Endothelial cell of umbilical vein (primary cell): ENCODE results near the gene BMP8A. TPM values are rescaled to one million over a fixed set of nuclear protein-coding genes. Genes with fewer than 3 reads are reported as not detected.

Experiments used
- BruUV-seq: library from RNA; stranded (reverse); fragments of 400-500 nt; replicated peaks from 2 replicates; lab custom pipeline; 2021; lab: Mats Ljungman, UMichigan
- CTCF ChIA-PET: fragments of 300-600, 350-600 bp; sonication (Branson Sonifier 250); formaldehyde crosslinking; loops from one replicate; lab custom pipeline; 2021; ENCODE audit warnings: antibody characterized with exemption, inconsistent platforms; lab: Charles Lee
- POLR2A ChIA-PET: fragments of 300-600, 350-600 bp; sonication (Branson Sonifier 250); formaldehyde crosslinking; loops from one replicate; lab custom pipeline; 2021; ENCODE audit warnings: antibody characterized with exemption, inconsistent platforms; lab: Charles Lee
- DNase-seq: peaks from one replicate; pipeline ENCODE4 v3.0.0-alpha.2; 2011; ENCODE audit warnings: low read depth, low spot score
- FAIRE-seq: peaks from 2 replicates; lab custom pipeline; 2011; peaks lifted over from hg19 to GRCh38; lab: Jason Lieb, UNC
- H2AFZ ChIP-seq: 2 replicates; pipeline ENCODE4 v1.6.0; 2012; ENCODE audit warnings: low read depth, low read length, control low read depth, inconsistent platforms
- H3K27ac ChIP-seq: 2 replicates; pipeline ENCODE4 v1.5.1; 2011; ENCODE audit warnings: low read depth, mild to moderate bottlenecking, control low read depth, low read length, moderate library complexity; ENCODE audit not compliant: insufficient read depth
- H3K27me3 ChIP-seq, 2 experiments: 2 replicates each; pipeline versions ENCODE4 v1.6.0 to v1.6.1; 2011; ENCODE audit warnings: low read length in 2 of 2, mixed read lengths in 1 of 2; ENCODE audit not compliant: control insufficient read depth in 2 of 2, insufficient read depth in 2 of 2
- H3K36me3 ChIP-seq, 2 experiments: 2 replicates in 1 of 2; 3 replicates in 1 of 2; pipeline ENCODE4 v1.5.1; 2011; ENCODE audit warnings: low read length in 2 of 2, mild to moderate bottlenecking in 1 of 2, moderate library complexity in 1 of 2; ENCODE audit not compliant: control insufficient read depth in 2 of 2, insufficient read depth in 2 of 2; ENCODE audit errors: extremely low read depth in 1 of 2
- H3K4me1 ChIP-seq: 3 replicates; pipeline ENCODE4 v1.5.1; 2011; ENCODE audit warnings: mild to moderate bottlenecking, low read length; ENCODE audit not compliant: control insufficient read depth, insufficient read depth; ENCODE audit errors: extremely low read depth
- H3K4me2 ChIP-seq: 2 replicates; pipeline ENCODE4 v1.6.1; 2011; ENCODE audit warnings: low read length, control low read depth, mixed read lengths; ENCODE audit not compliant: insufficient read depth
- H3K4me3 ChIP-seq, 3 experiments: fragments of 200-600 bp in 1 of 3; sonication (generic), shearing (Covaris generic) in 1 of 3; replicated peaks in 1 of 3; 2 replicates each; pipeline ENCODE4 v1.5.1; 2011 to 2016; ENCODE audit warnings: control low read depth in 3 of 3, low read length in 3 of 3, mild to moderate bottlenecking in 2 of 3, inconsistent platforms in 1 of 3, low read depth in 1 of 3, moderate library complexity in 1 of 3; ENCODE audit not compliant: insufficient read depth in 1 of 3
- H3K79me2 ChIP-seq: 2 replicates; pipeline ENCODE4 v1.6.0; 2012; ENCODE audit warnings: low read length, inconsistent platforms; ENCODE audit not compliant: control insufficient read depth, insufficient read depth
- H3K9ac ChIP-seq: replicated peaks from 2 replicates; pipeline ENCODE3; 2011; ENCODE audit warnings: low read length, control low read depth; ENCODE audit not compliant: insufficient read depth; ENCODE audit errors: extremely low read depth
- H3K9me1 ChIP-seq: replicated peaks from 3 replicates; pipeline ENCODE4 v1.6.0; 2011; ENCODE audit warnings: mild to moderate bottlenecking, low read length; ENCODE audit not compliant: control insufficient read depth, insufficient read depth; ENCODE audit errors: extremely low read depth
- H3K9me3 ChIP-seq: replicated peaks from 2 replicates; pipeline ENCODE4 v1.5.1; 2012; ENCODE audit warnings: low read length, inconsistent platforms; ENCODE audit not compliant: control insufficient read depth, insufficient read depth
- H4K20me1 ChIP-seq: replicated peaks from 2 replicates; pipeline ENCODE3; 2011; ENCODE audit warnings: mild to moderate bottlenecking, low read length; ENCODE audit not compliant: control insufficient read depth, insufficient read depth; ENCODE audit errors: extremely low read depth
- CTCF ChIP-seq, 2 donors: IDR thresholded peaks; 1 replicate in 1 of 2; 2 replicates in 1 of 2; pipeline ENCODE4 v1.5.1; 2011; ENCODE audit warnings: low read length in 2 of 2, mild to moderate bottlenecking in 2 of 2, moderate library complexity in 2 of 2, control low read depth in 1 of 2, inconsistent platforms in 1 of 2, low read depth in 1 of 2; ENCODE audit not compliant: insufficient read depth in 1 of 2; ENCODE audit errors: extremely low read depth in 1 of 2
- EZH2 ChIP-seq: IDR thresholded peaks from 2 replicates; pipeline ENCODE4 v1.6.1; 2012; ENCODE audit warnings: borderline replicate concordance, low read depth, mild to moderate bottlenecking, moderate library complexity, low read length, inconsistent platforms; ENCODE audit not compliant: severe bottlenecking
- FOS ChIP-seq: IDR thresholded peaks from 2 replicates; pipeline ENCODE4 v1.6.1; 2011; ENCODE audit warnings: mild to moderate bottlenecking, low read length, moderate library complexity, borderline replicate concordance; ENCODE audit not compliant: insufficient read depth
- GATA2 ChIP-seq: IDR thresholded peaks from 2 replicates; pipeline ENCODE4 v1.7.0; 2011; ENCODE audit warnings: low read depth, mild to moderate bottlenecking, moderate library complexity, mixed read lengths, low read length; ENCODE audit not compliant: insufficient read length, insufficient read depth
- JUN ChIP-seq: IDR thresholded peaks from 2 replicates; pipeline ENCODE4 v1.6.1; 2011; ENCODE audit warnings: borderline replicate concordance, low read depth; ENCODE audit not compliant: insufficient read length, insufficient read depth
- MAX ChIP-seq: IDR thresholded peaks from 2 replicates; pipeline ENCODE4 v1.6.1; 2011; ENCODE audit not compliant: insufficient read depth, insufficient read length
- MYC ChIP-seq: IDR thresholded peaks from one replicate; pipeline ENCODE4 v1.6.1; 2011; ENCODE audit warnings: mild to moderate bottlenecking, low read depth, low read length
- POLR2A ChIP-seq: IDR thresholded peaks from 2 replicates; pipeline ENCODE4 v1.6.1; 2012; ENCODE audit warnings: low read depth, mild to moderate bottlenecking, control low read depth, low read length
- POLR2AphosphoS5 ChIP-seq: IDR thresholded peaks from 2 replicates; pipeline ENCODE4 v1.6.1; 2012; ENCODE audit warnings: low read depth, mild to moderate bottlenecking, control low read depth, low read length, moderate library complexity; ENCODE audit not compliant: insufficient read depth
- dilution Hi-C: fragments of 300-500 bp; cut with MboI; formaldehyde crosslinking; loops from one replicate; pipeline ENCODE4 v1.15.0; 2019; ENCODE audit warnings: low sequenced_read_pairs; ENCODE audit not compliant: extremely low pct_ligation_motif_present
- intact Hi-C: fragments of 100-400 bp; cut with micrococcal nuclease; formaldehyde crosslinking; loops from one replicate; pipeline ENCODE4 v1.10.0; 2022
- polyA plus RNA-seq, 4 experiments: library from polyadenylated mRNA; depleted of rRNA in 3 of 4; stranded (reverse) in 3 of 4; unstranded in 1 of 4; fragments of >200 nt; gene quantifications; 2 replicates each; pipeline versions ENCODE4 v1.2.1 to v1.2.3, GENCODE V29; 2011 to 2012; ENCODE audit warnings: missing spikeins in 1 of 4
- total RNA-seq: library from RNA; stranded (reverse); gene quantifications from 2 replicates; pipeline ENCODE4 v1.2.3, GENCODE V29; 2021

The BMP8A gene
- total and polyA plus RNA-seq, 2 donors (not counting 3 experiments of a cell fraction or from before 2014, with no cell fraction given): 0.25 to 0.44 TPM

GRCh38 chr1:39568208-39568607 is 76.8 kb downstream of the BMP8A start:
- H3K4me1 ChIP-seq: peaks cover 9% of the 10 kb centered on the region
- peaks cover 52% of the 10 kb centered on the region for H3K79me2 ChIP-seq
- H3K36me3 ChIP-seq: peaks cover 70 to 72% of the 10 kb centered on the region in 2 experiments
- no TSS peak for BruUV-seq
- no peaks in the 10 kb centered on the region for H3K9me3 ChIP-seq
- ChIA-PET POLR2A (no interaction called here), CTCF (no interaction called here)
- H3K9ac ChIP-seq: no peak overlapping the region
- intact Hi-C loops: no loop called here
- H3K4me2 ChIP-seq: no peak overlapping the region
- dilution Hi-C loops: no loop called here
- H4K20me1 ChIP-seq: peaks cover 7% of the 10 kb centered on the region
- FAIRE-seq (no peak), DNase-seq (no peak)
- no peak overlapping the region for H3K4me3 ChIP-seq
- no peak for TF ChIP-seq POLR2AphosphoS5
- TF ChIP-seq POLR2A: no peak
- TF ChIP-seq EZH2: no peak
- TF ChIP-seq FOS: no peak
- TF ChIP-seq CTCF (IDR thresholded peaks at IDR 0.05; ENCODE audit: extremely low read depth in 1 of 2, insufficient read depth in 1 of 2, low read depth in 1 of 2, low read length in 2 of 2): no peak
- no peak for TF ChIP-seq GATA2
- TF ChIP-seq MAX: no peak
- TF ChIP-seq MYC: no peak
- TF ChIP-seq JUN: no peak
- no peaks in the 10 kb centered on the region for H3K9me1 ChIP-seq
- no peaks in the 10 kb centered on the region for H3K27me3 ChIP-seq
- no peak overlapping the region for H2AFZ ChIP-seq
- no peak overlapping the region for H3K27ac ChIP-seq
